Stimulated activated CD8-positive, alpha-beta memory T cell treated with anti-CD3 and anti-CD28 coated beads, Interleukin-4, amount 100 ng/mL, for 4 hours (primary cell): ENCODE results near the gene PPIP5K2.

Source experiments
- DNase-seq, 2 donors: peaks; one replicate each; pipeline ENCODE4 v3.0.0-alpha.2; 2020; ENCODE audit warnings: low read depth in 2 of 2, low spot score in 1 of 2

The PPIP5K2 gene

GRCh38 chr5:103235891-103236290 is 115.8 kb downstream of the PPIP5K2 start:
- DNase-seq, result no peak

DNA sequence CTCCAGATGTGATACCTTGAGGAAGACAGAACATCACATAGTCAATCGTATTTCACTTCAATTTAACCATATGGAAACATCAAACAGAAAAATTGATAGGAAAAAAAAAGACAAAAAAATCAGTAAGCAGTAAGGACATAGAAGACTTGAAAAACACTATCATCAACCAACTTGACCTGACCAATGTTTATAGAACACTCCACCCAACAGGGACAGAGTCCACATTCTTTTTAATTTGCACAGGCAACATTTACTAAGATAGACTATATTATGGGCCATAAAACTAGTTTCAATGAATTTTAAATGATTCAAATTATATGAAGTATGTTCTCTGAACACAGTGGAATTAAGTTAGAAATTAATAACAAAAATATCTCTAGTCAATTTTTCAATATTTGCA is 117.7 kb downstream of the PPIP5K2 start:
- no peak for DNase-seq

- DNase-seq, result no peak
Measured at GRCh38 chr5:103243665-103244064, 123.6 kb downstream of the PPIP5K2 start.

- no peak for DNase-seq
Measured at GRCh38 chr5:103244398-103244797, 124.3 kb downstream of the PPIP5K2 start.

GRCh38 chr5:103245761-103246160 is 125.7 kb downstream of the PPIP5K2 start:
- DNase-seq, result no peak

GRCh38 chr5:103247118-103247517 is 127.0 kb downstream of the PPIP5K2 start:
- DNase-seq, result no peak

GRCh38 chr5:103249068-103249467 is 129.0 kb downstream of the PPIP5K2 start:
- DNase-seq, result no peak

DNA sequence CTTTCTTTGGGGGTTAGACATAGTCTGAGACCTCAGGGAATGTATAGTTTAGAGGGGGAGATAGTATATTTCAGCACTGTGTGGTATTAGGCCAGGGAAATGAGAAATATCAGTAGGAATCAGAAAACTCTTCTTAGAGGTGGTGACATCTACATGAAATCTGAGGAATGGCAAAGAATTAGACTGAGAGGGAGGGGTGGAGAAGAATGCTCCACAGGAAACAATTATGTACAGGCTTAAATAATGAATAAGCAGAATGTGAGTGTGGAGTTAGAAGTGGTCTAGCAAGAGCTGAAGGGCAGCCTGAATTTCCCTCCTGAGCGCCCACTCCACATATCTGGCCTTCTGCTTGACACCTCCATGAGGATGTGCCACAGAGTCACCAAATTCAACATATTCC is 134.8 kb downstream of the PPIP5K2 start:
- DNase-seq, result no peak

DNA sequence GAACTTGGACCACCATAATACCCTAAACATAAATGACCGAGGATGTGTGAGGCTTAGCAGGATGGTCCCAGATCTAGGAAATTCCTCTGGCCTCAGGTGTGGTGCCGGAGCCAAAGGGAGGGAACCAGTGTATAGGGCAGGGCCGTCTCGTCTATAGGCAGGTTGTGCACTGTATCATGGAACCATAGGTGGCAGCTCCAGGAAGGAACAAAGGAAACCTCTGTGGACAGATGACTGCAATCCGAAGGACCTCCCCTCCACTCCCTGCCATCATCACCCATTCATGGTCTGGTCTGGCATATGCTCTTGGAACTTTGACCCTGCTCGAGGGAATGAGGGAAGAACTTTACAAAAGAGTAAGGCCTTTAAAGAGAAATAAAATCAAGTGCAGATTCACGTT is 135.6 kb downstream of the PPIP5K2 start:
- no peak for DNase-seq

DNA sequence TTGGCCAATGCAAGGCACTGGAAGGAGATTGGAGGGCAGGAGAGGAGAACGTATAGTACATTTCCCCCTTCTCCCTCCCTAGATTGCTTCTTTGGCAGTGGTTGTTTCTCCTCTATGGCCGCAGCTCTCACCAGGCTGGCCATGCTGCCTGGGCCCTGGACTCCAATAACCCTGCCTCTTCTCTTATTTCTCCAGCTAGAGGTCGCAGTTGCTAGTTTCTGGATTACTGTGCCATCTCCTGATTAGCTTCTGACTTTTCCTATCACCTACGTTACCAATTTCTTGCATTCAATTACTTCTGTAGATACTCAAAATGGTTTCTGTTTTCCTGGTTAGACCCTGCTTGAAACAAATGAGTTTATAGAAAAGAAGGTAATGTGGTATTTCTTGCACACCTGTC is 136.1 kb downstream of the PPIP5K2 start:
- no peak for DNase-seq

DNA sequence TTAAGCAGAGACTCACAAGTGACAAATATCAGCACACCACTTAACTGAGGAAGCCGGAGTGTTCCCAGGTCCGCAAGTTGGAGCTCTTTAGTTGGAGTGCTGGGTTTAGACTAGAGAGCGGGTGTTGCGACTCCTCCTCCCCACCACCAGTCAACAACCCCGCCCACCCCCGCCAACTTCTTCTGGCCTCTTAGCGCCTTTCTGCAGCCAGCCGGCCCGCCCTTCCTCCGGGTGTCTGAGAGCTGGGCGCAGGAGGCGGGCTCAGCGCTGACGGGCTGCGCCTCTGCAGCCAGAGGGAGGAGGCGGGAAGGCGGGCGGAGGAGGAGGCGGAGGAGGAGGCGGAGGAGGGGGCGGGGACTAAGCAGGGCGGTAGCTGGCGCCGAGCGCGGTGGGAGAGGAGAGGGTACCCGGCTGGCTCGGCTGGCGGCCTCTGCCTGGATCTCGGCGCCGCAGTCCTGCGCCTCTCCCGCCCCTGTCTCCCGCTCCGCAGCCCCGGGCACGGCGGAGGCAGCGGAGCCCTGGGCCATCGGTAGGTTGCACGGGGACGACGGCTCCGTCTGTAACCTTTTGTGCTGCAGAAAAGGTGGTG is 138.4 kb downstream of the PPIP5K2 start, which contains the start of gene MACIR:
Gene MACIR, plus strand, starts transcription at position 396 of the 589 bp plus-strand sequence. CDS start 17,157 bp downstream, outside the sequence.
- peak; percentile 72 to 89 for DNase-seq

DNA sequence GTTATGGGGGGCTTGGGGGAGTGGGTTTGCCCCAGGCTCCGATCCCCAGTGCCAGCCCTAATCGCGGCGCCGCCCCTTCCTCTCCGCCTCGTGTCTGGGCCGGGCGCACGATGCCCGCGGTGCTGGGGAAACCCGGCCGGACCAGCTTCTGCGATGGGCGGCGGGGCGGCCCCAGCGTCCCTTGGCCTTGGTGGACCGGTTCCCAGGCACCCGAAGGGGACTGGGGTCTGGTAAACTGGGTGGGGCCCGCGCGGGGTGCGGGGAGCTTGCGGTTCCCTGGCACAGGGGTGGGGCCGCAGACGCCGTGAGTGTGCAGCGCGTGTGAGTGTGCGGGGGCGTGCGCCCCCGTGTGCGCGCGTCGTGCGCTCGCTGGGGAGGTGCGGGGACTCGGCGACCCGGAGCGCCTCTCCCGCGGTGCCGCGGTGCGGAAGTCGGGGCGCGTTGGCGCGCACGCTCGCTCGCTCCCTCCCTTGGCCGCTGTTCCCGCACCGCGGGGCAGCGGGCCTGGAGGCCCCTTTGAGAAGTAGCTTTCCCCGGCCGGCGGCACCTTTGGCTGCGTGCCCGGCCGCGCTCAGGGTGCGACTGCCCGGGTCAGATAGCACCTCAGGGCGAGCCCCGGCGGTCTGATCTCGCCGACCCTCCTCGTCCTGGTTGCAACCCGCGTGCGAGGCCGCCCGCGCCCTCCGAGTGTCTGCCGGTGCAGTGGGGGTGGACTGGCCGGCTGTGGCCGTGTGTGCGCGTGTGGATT is 139.0 kb downstream of the PPIP5K2 start:
- peak; percentile 18 to 28 for DNase-seq

GRCh38 chr5:103259705-103260355 is 139.7 kb downstream of the PPIP5K2 start:
- no peak for DNase-seq

DNA sequence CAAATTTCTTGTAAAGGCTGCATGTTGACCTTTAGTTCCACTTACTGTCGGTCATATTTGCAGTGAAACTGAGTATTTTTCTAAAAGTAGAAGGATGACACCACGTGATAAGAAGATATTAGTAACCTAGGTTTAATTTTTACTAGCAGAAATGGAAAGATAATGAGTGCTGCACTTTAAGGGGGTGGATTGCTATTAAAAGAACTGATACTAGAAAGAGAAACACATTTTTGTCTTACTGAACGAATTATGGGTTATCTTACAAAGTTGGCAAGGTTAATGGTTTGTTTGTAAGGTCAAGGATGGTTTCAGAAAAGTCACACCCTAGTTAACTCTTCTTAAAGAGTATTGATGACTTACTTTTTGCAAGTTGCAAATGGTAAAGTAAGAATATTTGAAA is 140.8 kb downstream of the PPIP5K2 start:
- DNase-seq, result no peak
